ENCODE measurements around the gene CTDSP1.

DNA sequence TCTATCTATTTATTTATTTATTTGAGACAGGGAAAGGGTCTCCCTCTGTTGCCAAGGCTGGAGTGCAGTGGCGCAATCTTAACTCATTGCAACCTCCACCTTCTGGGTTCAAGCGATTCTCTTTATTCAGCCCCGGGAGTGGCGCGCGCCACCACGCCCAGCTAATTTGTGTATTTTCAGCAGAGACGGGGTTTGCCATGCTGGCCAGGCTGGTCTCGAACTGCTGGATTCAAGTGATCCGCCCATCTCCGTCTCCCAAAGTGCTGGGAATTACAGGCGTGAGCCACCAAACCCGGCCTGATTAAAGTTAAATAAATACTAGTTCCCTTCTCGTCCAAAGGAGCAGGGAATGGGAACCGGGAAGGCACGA, 4.2 kb upstream of the CTDSP1 start:
- TF ChIP-seq, protein P1, sequence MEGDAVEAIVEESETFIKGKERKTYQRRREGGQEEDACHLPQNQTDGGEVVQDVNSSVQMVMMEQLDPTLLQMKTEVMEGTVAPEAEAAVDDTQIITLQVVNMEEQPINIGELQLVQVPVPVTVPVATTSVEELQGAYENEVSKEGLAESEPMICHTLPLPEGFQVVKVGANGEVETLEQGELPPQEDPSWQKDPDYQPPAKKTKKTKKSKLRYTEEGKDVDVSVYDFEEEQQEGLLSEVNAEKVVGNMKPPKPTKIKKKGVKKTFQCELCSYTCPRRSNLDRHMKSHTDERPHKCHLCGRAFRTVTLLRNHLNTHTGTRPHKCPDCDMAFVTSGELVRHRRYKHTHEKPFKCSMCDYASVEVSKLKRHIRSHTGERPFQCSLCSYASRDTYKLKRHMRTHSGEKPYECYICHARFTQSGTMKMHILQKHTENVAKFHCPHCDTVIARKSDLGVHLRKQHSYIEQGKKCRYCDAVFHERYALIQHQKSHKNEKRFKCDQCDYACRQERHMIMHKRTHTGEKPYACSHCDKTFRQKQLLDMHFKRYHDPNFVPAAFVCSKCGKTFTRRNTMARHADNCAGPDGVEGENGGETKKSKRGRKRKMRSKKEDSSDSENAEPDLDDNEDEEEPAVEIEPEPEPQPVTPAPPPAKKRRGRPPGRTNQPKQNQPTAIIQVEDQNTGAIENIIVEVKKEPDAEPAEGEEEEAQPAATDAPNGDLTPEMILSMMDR (IDR thresholded peaks at IDR 0.05; ENCODE audit: borderline replicate concordance, extremely low read depth, low read length, poor library complexity, severe bottlenecking): no peak
- no peak for TF ChIP-seq EZH2 (IDR thresholded peaks at IDR 0.05; ENCODE audit: borderline replicate concordance, low read depth, low read length, severe bottlenecking)

Data from DND-41 (cell line).